GM21723 (cell line): ENCODE measurements around the gene LSM12.
"Not testable (repeated sequence)": the region's sequence is repeated elsewhere in the genome, so short reads cannot be mapped to it uniquely, and the experiment has no call there.

Experiments used
- ATAC-seq: cut with Tn5 transposase; IDR thresholded peaks from one replicate; pipeline ENCODE4 v1.9.1; 2021; ENCODE audit warnings: mild to moderate bottlenecking, moderate library complexity; ENCODE audit not compliant: unreplicated experiment

The LSM12 gene

GRCh38 chr17:44066204-44066930 lies at the start of gene LSM12:
TSS of gene LSM12 (minus strand) at chr17:44066671. CDS start at chr17:44066587, 84 bp downstream.
- ATAC-seq, result peak; percentile 44

- ATAC-seq, result no peak
Observed at GRCh38 chr17:44115585-44116415, 49.3 kb upstream of the LSM12 start.

- ATAC-seq, result no peak
Observed at GRCh38 chr17:44113868-44114840, 47.7 kb upstream of the LSM12 start.

- ATAC-seq, result no peak
Observed at GRCh38 chr17:44113382-44113781, 46.9 kb upstream of the LSM12 start.

- no peak for ATAC-seq
Observed at GRCh38 chr17:44112284-44113280, 46.1 kb upstream of the LSM12 start.

- no peak for ATAC-seq
Observed at GRCh38 chr17:44111777-44112176, 45.3 kb upstream of the LSM12 start.

GRCh38 chr17:44110823-44111633 lies 44.6 kb upstream of the LSM12 start:
- peak; percentile 62 for ATAC-seq

GRCh38 chr17:44110011-44110686 lies 43.7 kb upstream of the LSM12 start:
- ATAC-seq, result no peak

GRCh38 chr17:44109312-44109630 lies 42.8 kb upstream of the LSM12 start:
- ATAC-seq, result no peak

- no peak for ATAC-seq
Observed at GRCh38 chr17:44108440-44109311, 42.2 kb upstream of the LSM12 start.

- no peak for ATAC-seq
Observed at GRCh38 chr17:44106801-44107200, 40.3 kb upstream of the LSM12 start.

- no peak for ATAC-seq
Observed at GRCh38 chr17:44105941-44106340, 39.5 kb upstream of the LSM12 start.

GRCh38 chr17:44105483-44105882 lies 39.0 kb upstream of the LSM12 start:
- ATAC-seq, result no peak

- ATAC-seq, result no peak
Observed at GRCh38 chr17:44102849-44103622, 36.6 kb upstream of the LSM12 start.

- ATAC-seq, result not testable (repeated sequence)
Observed at GRCh38 chr17:44101858-44102257, 35.4 kb upstream of the LSM12 start.

- no peak for ATAC-seq
Observed at GRCh38 chr17:44097110-44097958, 30.9 kb upstream of the LSM12 start.
